Heart right ventricle (tissue), 16 donors: ENCODE data around the gene MRPL3. TPM values are rescaled to one million over a fixed set of nuclear protein-coding genes. Genes with fewer than 3 reads are reported as not detected.
A peak's percentile ranks its signal among the peaks of the same experiment; 100 is the strongest.

ENCODE experiments used
- ATAC-seq, 8 donors: fragments of 200-7000 bp; cut with Tn5 transposase; one replicate each; pipeline ENCODE4 v1.9.1; 2020; ENCODE audit warnings: mild to moderate bottlenecking in 8 of 8, moderate library complexity in 8 of 8, moderate number of reproducible peaks in 1 of 8
- DNase-seq, 2 donors: peaks; one replicate each; pipeline ENCODE4 v3.0.0-alpha.2; 2020
- H3K27ac ChIP-seq, 10 donors: fragments of 200-600 bp; sonication (generic) in 2 of 10; one replicate each; pipeline versions ENCODE4 v1.5.0 to v1.8.0; 2020 to 2022; ENCODE audit warnings: mild to moderate bottlenecking in 3 of 10
- H3K27me3 ChIP-seq, 7 donors: fragments of 200-600 bp; one replicate each; pipeline ENCODE4 v1.8.0; 2021 to 2022; ENCODE audit warnings: mild to moderate bottlenecking in 2 of 7
- H3K36me3 ChIP-seq, 9 donors: fragments of 200-600 bp; sonication (generic) in 1 of 9; one replicate each; pipeline versions ENCODE4 v1.5.0 to v1.8.0; 2020 to 2022; ENCODE audit warnings: mild to moderate bottlenecking in 2 of 9
- H3K4me1 ChIP-seq, 9 donors: fragments of 200-600 bp; sonication (generic) in 1 of 9; one replicate each; pipeline versions ENCODE4 v1.5.0 to v1.8.0; 2020 to 2022; ENCODE audit warnings: mild to moderate bottlenecking in 4 of 9
- H3K4me3 ChIP-seq, 10 donors: fragments of 200-600 bp; sonication (generic) in 2 of 10; one replicate each; pipeline versions ENCODE4 v1.5.0 to v1.8.0; 2020 to 2022; ENCODE audit warnings: mild to moderate bottlenecking in 7 of 10, moderate library complexity in 2 of 10
- H3K9me3 ChIP-seq, 11 donors: fragments of 200-600 bp in 10 of 11; sonication (generic) in 2 of 11; one replicate each; pipeline versions ENCODE4 v1.5.0 to v1.8.0; 2013 to 2022; ENCODE audit warnings: mild to moderate bottlenecking in 2 of 11, control low read depth in 1 of 11, moderate library complexity in 1 of 11
- CTCF ChIP-seq, 9 donors: fragments of 200-600 bp; sonication (generic) in 2 of 9; IDR thresholded peaks; one replicate each; pipeline versions ENCODE4 v1.5.0 to v1.8.0; 2021 to 2022; ENCODE audit warnings: antibody characterized with exemption in 9 of 9, mild to moderate bottlenecking in 5 of 9, moderate library complexity in 1 of 9
- WGBS, 2 donors: extraction: QIAGEN DNeasy Blood & Tissue Kit; methylation state at CpG; one replicate each; pipeline ENCODE4 v1.1.7; 2013; ENCODE audit warnings: inconsistent platforms in 1 of 2; 5-methylcytosine and 5-hydroxymethylcytosine counted together
- intact Hi-C, 10 donors: fragments of 100-400 bp; cut with DNase I; formaldehyde crosslinking; loops; one replicate each; pipeline versions ENCODE4 v1.11.1 to v1.14.2; 2022
- polyA plus RNA-seq, 2 donors: library from polyadenylated mRNA; stranded (reverse); fragments of 200-250 nt; gene quantifications; one replicate each; pipeline ENCODE4 v1.2.3, GENCODE V29; 2013
- total RNA-seq, 10 donors: library from RNA; stranded (reverse); fragmentation: NEBNext Ultra II Directional in 3 of 10; extraction: Animal tissue kit (Norgen Biotek cat#: 25700) in 3 of 10; gene quantifications; one replicate each; pipeline versions ENCODE4 v1.2.1 to v1.2.4, GENCODE V29; 2021 to 2023
- donor health status: Arrhythmogenic right ventricular cardiomyopathy.
- donor health status: ischemic (EF 13 %, LVEDD 7.1; RV severe dilation, severe dysfunction).
- donor health status: healthy with polysubstance abuse.
- donor health status: DM: no; HTN: yes; CAD: no.
- donor health status: DM: no; HTN: no; CAD: no.
- donor health status: ischemic (EF 25% LVEDD 6.9; RV normal size, moderate dysfunction).
- donor health status: ischemic (EF 25% LVEDD 5.7; RV mildly dilated, moderate dysfunction).
- donor health status: healthy.
- donor health status: DM: yes; HTN: yes; CAD: no.
- donor health status: Ischemic cardiomyopathy.
- donor health status: ischemic (EF 35%, LVEDD 5.7; RV mildly dilated, moderate dysfunction).
- donor health status: nonischemic (EF 11% LVEDD 7.7; RV severe dilation, severe dysfunction).
- donor health status: DM: yes; HTN: yes; CAD: no.
- donor health status: PGD.
- donor health status: ischemic (EF 29% LVEDD 5.4; RV normal size, mild dysfunction).
- donor health status: nonischemic (EF 23%, LVEDD 6.1; RV moderate dilation, normal function).

The MRPL3 gene
- total and polyA plus RNA-seq, 12 donors, result 46.5 to 102 (median 51.2) TPM

DNA sequence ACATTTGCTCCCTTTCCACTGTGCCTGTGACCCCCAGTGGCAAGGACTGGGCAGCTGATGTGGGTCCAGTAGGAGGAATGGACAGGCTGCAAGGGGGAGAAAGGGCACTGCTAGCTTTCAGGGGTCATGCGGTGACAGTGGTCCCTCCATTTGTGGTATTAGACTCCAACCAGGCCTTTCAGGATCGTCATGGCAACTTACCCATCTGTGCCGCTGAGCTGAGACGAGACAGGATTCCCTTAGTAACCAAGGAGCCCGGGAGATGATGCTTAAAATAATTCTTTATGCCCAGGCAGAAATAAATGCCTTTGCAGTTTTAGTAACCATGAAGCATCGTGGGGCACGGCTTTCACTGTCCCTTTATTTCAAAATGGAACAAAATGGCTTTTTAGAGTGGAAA lies 15.9 kb upstream of the MRPL3 start:
- no peaks in the 10 kb centered on the region for H3K36me3 ChIP-seq
- 79 to 88% methylated on average over 7 of the region's 7 CpGs for WGBS, 2 donors
- no peaks in the 10 kb centered on the region for H3K4me1 ChIP-seq
- no peak for ATAC-seq
- H3K4me3 ChIP-seq, result no peak overlapping the region
- peaks cover 0 to 12% (median 0%) of the 10 kb centered on the region in 11 donors for H3K9me3 ChIP-seq
- H3K27me3 ChIP-seq, result peaks cover 0 to 2% (median 0%) of the 10 kb centered on the region in 7 donors
- H3K27ac ChIP-seq, result no peak overlapping the region
- TF ChIP-seq CTCF (IDR thresholded peaks at IDR 0.05), result no peak
- intact Hi-C loops, result no loop called here
- DNase-seq, result no peak

GRCh38 chr3:131505421-131505820 lies 2.6 kb upstream of the MRPL3 start:
- no peak overlapping the region for H3K4me3 ChIP-seq
- no peaks in the 10 kb centered on the region for H3K9me3 ChIP-seq
- TF ChIP-seq CTCF (IDR thresholded peaks at IDR 0.05), result no peak
- peaks cover 0 to 13% (median 5%) of the 10 kb centered on the region in 7 donors for H3K27me3 ChIP-seq
- peaks cover 2 to 33% (median 21%) of the 10 kb centered on the region in 9 donors for H3K4me1 ChIP-seq
- ATAC-seq, result no peak
- peak overlapping the region in 1 of 10 donors; percentile 88 for H3K27ac ChIP-seq
- DNase-seq, result no peak
- H3K36me3 ChIP-seq, result peaks cover 0 to 11% (median 0%) of the 10 kb centered on the region in 9 donors
- intact Hi-C loops, result loop anchor here in 4 of 10 donors (10.0 kb wide), 3 partner anchors 121 to 481 kb away; partner anchors contain the start of genes NUDT16 (in 2 of the 4), ASTE1 (in 1 of the 4) and NEK11 (in 1 of the 4)
- WGBS, 2 donors, result 66 to 68% methylated on average over 4 of the region's 4 CpGs

DNA sequence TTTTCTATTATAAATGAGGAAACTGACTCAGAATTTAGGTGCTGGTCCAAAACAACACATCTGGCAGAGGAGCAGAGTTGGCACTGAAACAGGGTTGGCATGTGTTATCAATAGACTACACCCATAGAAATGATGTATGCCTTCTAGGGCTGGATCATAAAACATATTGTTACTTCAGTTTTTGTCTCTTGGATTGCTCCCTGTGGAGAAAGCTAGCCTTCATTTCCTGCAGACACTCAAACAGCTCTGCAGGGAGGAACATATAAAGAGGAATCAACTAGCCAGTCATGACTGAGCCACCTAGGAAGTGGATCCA lies 507 bp upstream of the MRPL3 start:
- Histone ChIP-seq H3K27me3 (peaks cover 0 to 11% (median 0%) of the 10 kb centered on the region in 7 donors), H3K4me3 (peak overlapping the region; percentile 71 to 90 (median 82)), H3K27ac (peak overlapping the region in 9 of 10 donors; percentile 57 to 88 (median 78)), H3K36me3 (peaks cover 0 to 33% (median 4%) of the 10 kb centered on the region in 9 donors), H3K9me3 (no peaks in the 10 kb centered on the region), H3K4me1 (peaks cover 2 to 33% (median 21%) of the 10 kb centered on the region in 9 donors)
- no peak for TF ChIP-seq CTCF (IDR thresholded peaks at IDR 0.05)
- intact Hi-C loops, result loop anchor here in 7 of 10 donors (5.0 to 10.0 kb wide), 4 partner anchors 118 to 478 kb away; partner anchors contain the start of genes NUDT16 (in 6 of the 7), ASTE1 (in 1 of the 7) and NEK11 (in 1 of the 7)
- peak in 3 of 8 donors; percentile 10 to 18 (median 14) for ATAC-seq
- no peak for DNase-seq

DNA sequence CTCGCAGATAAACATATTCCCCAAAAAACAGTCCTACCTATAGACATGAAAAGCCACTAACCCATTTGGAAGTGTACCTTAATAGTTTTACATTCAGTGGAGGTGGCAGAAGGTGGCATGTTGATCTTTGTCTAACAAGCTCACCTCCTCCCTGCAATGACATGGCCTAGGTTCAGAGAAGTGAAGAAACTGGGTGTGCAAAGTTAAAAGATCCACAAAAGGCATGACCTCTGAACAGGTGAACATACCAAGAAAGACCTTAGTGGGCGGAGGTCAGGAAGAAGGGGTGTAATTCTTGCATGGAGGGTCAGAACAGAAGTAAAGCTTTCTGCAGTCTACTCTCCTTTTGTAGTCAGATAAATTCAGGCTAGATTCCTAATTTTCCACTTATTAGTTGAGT lies 822 bp downstream of the MRPL3 start:
- no peak for TF ChIP-seq CTCF (IDR thresholded peaks at IDR 0.05)
- 52 to 57% methylated on average over 2 of the region's 2 CpGs for WGBS, 2 donors
- intact Hi-C loops, result loop anchor here in 7 of 10 donors (5.0 to 10.0 kb wide), 4 partner anchors 117 to 477 kb away; partner anchors contain the start of genes NUDT16 (in 6 of the 7), ASTE1 (in 1 of the 7) and NEK11 (in 1 of the 7)
- H3K4me3 ChIP-seq, result peak overlapping the region; percentile 71 to 90 (median 82)
- H3K27ac ChIP-seq, result peak overlapping the region in 6 of 10 donors; percentile 74 to 88 (median 80)
- H3K27me3 ChIP-seq, result peaks cover 0 to 3% (median 0%) of the 10 kb centered on the region in 7 donors
- H3K4me1 ChIP-seq, result peaks cover 2 to 33% (median 21%) of the 10 kb centered on the region in 9 donors
- no peak for DNase-seq
- H3K9me3 ChIP-seq, result no peaks in the 10 kb centered on the region
- no peak for ATAC-seq
- H3K36me3 ChIP-seq, result peaks cover 0 to 46% (median 13%) of the 10 kb centered on the region in 9 donors
